ENCODE data around the gene ZNF485.
"Not testable (repeated sequence)": the region's sequence is repeated elsewhere in the genome, so short reads cannot be mapped to it uniquely, and the experiment has no call there.

GRCh38 chr10:43635816-43636215 lies 29.6 kb downstream of the ZNF485 start:
- TF ChIP-seq, protein P1, sequence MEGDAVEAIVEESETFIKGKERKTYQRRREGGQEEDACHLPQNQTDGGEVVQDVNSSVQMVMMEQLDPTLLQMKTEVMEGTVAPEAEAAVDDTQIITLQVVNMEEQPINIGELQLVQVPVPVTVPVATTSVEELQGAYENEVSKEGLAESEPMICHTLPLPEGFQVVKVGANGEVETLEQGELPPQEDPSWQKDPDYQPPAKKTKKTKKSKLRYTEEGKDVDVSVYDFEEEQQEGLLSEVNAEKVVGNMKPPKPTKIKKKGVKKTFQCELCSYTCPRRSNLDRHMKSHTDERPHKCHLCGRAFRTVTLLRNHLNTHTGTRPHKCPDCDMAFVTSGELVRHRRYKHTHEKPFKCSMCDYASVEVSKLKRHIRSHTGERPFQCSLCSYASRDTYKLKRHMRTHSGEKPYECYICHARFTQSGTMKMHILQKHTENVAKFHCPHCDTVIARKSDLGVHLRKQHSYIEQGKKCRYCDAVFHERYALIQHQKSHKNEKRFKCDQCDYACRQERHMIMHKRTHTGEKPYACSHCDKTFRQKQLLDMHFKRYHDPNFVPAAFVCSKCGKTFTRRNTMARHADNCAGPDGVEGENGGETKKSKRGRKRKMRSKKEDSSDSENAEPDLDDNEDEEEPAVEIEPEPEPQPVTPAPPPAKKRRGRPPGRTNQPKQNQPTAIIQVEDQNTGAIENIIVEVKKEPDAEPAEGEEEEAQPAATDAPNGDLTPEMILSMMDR (IDR thresholded peaks at IDR 0.05) = not testable (repeated sequence)
- TF ChIP-seq EZH2 (IDR thresholded peaks at IDR 0.05; ENCODE audit: borderline replicate concordance, insufficient read depth, low read depth, low read length, poor library complexity, severe bottlenecking) = not testable (repeated sequence)

Measured in B cell (primary cell).